ENCODE measurements around the gene CFAP100.

CFAP100 gene

DNA sequence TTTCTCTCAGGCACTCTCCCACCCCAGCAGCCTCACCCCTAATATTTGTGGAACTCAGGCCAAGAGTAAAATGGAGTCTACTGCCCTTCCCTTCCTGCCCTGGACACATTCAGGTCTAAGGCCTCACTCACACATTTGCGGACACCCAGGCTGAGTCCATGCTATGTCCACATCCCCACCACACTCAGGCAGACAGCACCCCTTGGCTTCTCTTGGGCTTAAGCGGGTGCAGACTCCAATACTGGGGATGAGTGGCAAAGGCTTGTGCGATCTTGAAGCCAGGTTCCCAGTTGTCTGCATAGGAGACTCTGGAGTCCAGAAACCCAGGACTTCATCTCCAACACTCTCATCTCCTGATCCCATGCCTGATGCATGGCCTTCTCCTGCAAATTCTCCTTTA, 17.5 kb upstream of the CFAP100 start:
- no peak for DNase-seq

- DNase-seq = no peak
Measured at GRCh38 chr3:126378341-126378751, 16.4 kb upstream of the CFAP100 start.

GRCh38 chr3:126380011-126380768, 14.5 kb upstream of the CFAP100 start:
- no peak for DNase-seq

DNA sequence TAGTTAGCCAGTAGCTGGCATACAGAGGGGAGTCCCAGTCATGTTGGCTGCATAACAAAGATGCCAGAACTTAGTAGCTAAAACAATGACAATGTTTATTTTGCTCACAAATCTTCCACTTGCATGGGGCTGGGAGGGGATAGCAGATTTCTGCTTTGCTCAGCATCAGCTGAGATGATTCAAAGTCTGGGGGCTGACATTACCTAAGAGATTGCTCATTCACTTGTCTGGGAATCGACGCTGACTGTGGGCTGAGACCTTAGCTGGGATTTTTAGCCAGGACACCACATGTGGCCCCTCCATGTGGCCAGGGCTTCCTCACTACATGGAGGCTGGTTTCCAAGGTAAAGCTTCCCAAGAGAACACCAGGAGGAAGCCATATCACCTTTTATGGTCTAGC, 12.7 kb upstream of the CFAP100 start:
- no peak for DNase-seq

GRCh38 chr3:126389112-126389793, 5.5 kb upstream of the CFAP100 start:
- DNase-seq = peak; percentile 31 to 91 (median 80)

DNA sequence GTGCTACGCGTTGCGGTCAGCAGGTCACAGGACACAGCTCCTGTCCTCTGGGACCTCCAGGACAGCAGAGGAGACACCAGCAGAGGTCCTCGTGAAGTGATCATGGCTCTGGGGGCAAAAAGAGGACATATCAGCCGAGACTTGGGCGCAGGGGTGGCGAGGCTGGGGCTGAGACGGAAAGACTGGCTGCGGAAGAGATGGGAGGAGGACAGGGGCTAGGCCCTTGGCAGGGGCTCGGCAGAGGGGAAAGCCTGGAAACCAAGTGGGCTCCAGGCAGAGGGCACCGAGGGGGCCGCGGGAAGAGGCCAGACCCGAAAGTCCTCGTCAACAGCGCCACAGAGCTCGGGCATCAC, 4.9 kb upstream of the CFAP100 start:
- DNase-seq = no peak

DNA sequence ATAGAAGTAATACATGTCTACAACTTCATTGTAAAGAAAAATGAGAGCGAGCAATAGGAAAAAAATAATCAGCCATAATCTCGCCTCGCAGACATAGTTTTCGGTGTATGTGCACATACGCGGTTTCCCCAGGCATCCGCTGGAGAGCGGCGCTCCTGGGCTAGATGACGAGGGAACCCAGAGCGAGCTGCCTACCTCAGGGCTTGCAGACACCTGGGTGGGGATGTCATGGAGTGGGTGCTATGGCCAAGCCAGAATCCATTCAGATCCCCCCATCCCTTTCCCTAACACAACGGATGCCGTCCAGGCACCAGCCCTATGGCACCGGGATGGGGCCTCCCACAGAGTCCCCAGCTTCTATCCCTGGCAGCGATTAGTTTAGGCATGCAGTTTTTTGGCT, 4.5 kb upstream of the CFAP100 start:
- DNase-seq = no peak

GRCh38 chr3:126390751-126391150, 4.0 kb upstream of the CFAP100 start:
- no peak for DNase-seq

DNA sequence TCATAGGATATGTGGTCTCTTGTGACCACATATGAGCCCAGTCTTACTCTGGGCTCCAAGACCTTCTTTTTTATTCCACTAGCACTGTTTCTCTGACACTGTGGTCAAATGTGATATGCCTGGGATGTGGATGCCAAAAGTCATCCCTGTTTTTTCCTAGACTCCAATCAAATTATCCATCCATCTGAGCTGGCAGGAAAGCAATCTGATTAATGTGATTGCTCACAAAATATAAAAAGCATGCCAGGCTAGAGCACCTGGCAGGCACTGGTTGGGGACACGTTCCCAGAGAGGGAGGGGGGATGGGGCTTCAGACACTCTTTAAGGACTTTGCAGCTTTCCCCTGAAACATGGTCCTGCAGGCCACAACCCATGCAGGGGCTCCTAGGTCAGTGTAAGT, 3.1 kb upstream of the CFAP100 start:
- DNase-seq = no peak

GRCh38 chr3:126392246-126392645, 2.5 kb upstream of the CFAP100 start:
- DNase-seq = no peak

GRCh38 chr3:126393563-126393962, 1.1 kb upstream of the CFAP100 start:
- no peak for DNase-seq

DNA sequence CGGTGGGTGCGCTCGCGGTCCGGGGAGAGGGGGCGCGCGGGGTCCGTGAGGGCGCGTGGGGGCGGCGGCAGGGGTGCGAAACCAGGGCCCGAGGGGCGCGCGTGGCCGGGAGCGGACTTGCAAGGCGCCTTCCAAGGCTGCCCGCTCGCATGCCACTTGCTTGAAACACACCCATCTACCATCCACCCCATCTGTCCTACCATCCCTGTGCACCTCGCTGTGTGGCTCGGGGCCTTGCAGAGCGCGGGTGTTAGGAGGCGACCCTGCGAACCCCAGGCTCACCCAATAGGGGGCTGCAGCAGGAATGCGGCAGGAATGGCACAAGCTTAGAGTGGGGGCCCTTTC, 240 bp downstream of the CFAP100 start:
- no peak for DNase-seq

DNA sequence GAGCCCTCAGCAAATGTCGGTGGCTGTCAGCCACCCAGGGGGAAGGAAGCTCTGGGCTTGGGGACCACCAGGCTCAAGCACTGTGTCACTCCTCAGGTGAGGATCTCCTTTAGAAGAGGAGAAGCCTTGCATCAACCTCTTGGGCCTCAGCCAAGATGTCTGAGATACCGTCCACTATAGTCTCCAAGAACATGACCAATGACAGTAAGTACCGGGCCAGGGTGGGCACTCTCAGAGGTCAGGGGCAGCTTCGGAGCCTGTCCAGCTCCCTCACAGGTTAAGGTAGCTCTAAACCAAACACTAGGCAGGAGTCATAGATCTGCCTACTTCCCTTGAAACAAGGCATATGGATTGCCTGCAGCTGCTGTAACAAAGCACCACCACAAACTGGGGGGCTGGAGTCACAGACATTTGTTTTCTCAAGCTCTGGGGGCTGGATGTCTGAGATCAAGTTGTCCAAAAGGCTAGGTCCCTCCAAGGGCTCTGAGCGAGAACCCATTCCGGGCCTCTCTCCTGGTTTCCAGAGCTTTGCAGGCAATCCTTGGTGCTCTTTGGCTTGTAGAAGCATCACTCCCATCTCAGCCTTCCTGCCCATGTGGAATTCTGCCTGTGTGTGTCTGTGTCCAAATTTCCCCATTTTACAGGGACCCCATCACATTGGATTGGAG, 1.3 kb downstream of the CFAP100 start:
- DNase-seq = no peak

GRCh38 chr3:126396536-126396935, 1.8 kb downstream of the CFAP100 start:
- DNase-seq = no peak

GRCh38 chr3:126397610-126398422, 3.1 kb downstream of the CFAP100 start:
- DNase-seq = no peak

GRCh38 chr3:126398423-126399350, 4.0 kb downstream of the CFAP100 start:
- DNase-seq = no peak

- DNase-seq = no peak
Measured at GRCh38 chr3:126399351-126399735, 4.6 kb downstream of the CFAP100 start.

- DNase-seq = no peak
Measured at GRCh38 chr3:126399756-126400155, 5.0 kb downstream of the CFAP100 start.

- DNase-seq = no peak
Measured at GRCh38 chr3:126401611-126402160, 7.0 kb downstream of the CFAP100 start.

GRCh38 chr3:126402178-126402577, 7.5 kb downstream of the CFAP100 start:
- DNase-seq = no peak

- DNase-seq = no peak
Measured at GRCh38 chr3:126402666-126403302, 8.1 kb downstream of the CFAP100 start.
